HEK293 (cell line): Measurements from ENCODE around the gene LPAR2.

Experiments
- CTCF ChIA-PET: fragments of 350-600 bp; formaldehyde crosslinking; extraction: SDS; loops from one replicate; lab custom pipeline; 2021; ENCODE audit warnings: antibody characterized with exemption; lab: Yijun Ruan, JAX
- POLR2A ChIA-PET: fragments of 300-600 bp; formaldehyde crosslinking; extraction: SDS; loops from one replicate; lab custom pipeline; 2020; ENCODE audit warnings: antibody characterized with exemption, inconsistent platforms; lab: Yijun Ruan, JAX
- H3K27ac ChIP-seq: fragments of 200-500 bp; sonication (Bioruptor generic); 2 replicates; pipeline ENCODE4 v1.5.1; 2014; ENCODE audit warnings: low read depth, low read length, control low read depth, inconsistent platforms; ENCODE audit errors: extremely low read depth
- H3K36me3 ChIP-seq, 2 experiments: fragments of 200-500 bp in 1 of 2; sonication (Bioruptor generic) in 1 of 2; 1 replicate in 1 of 2; 2 replicates in 1 of 2; pipeline ENCODE4 v1.5.1; 2014 to 2017; ENCODE audit warnings: inconsistent platforms in 2 of 2, low read length in 2 of 2; ENCODE audit not compliant: control insufficient read depth in 2 of 2, insufficient read depth in 1 of 2
- H3K4me1 ChIP-seq: fragments of 200-500 bp; sonication (Bioruptor generic); 2 replicates; pipeline ENCODE4 v1.5.1; 2014; ENCODE audit warnings: mild to moderate bottlenecking, low read length, inconsistent platforms; ENCODE audit not compliant: control insufficient read depth, insufficient read depth
- H3K4me3 ChIP-seq: 2 replicates; pipeline ENCODE4 v1.5.1; 2011; ENCODE audit warnings: low read depth, mild to moderate bottlenecking, control low read depth, low read length, moderate library complexity
- H3K9me3 ChIP-seq: fragments of 200-500 bp; sonication (Bioruptor generic); 2 replicates; pipeline ENCODE4 v1.5.1; 2014; ENCODE audit warnings: low read depth, low read length, inconsistent platforms; ENCODE audit not compliant: control insufficient read depth, insufficient read depth
- BCL11B ChIP-seq: fragments of 450-650 bp; formaldehyde crosslinking; IDR thresholded peaks from 2 replicates; pipeline ENCODE4 v1.5.1; 2016; ENCODE audit warnings: low read depth, missing biosample characterization, missing genetic modification characterization
- EGR2 ChIP-seq: fragments of 450-650 bp; formaldehyde crosslinking; IDR thresholded peaks from 2 replicates; pipeline ENCODE4 v1.5.1; 2016; ENCODE audit warnings: low read depth, missing biosample characterization, missing genetic modification characterization
- GLIS1 ChIP-seq: fragments of 450-650 bp; formaldehyde crosslinking; IDR thresholded peaks from 2 replicates; pipeline ENCODE4 v1.5.1; 2016; ENCODE audit warnings: missing biosample characterization, missing genetic modification characterization
- GLIS2 ChIP-seq: fragments of 450-650 bp; formaldehyde crosslinking; IDR thresholded peaks from 2 replicates; pipeline ENCODE4 v1.5.1; 2016; ENCODE audit warnings: missing biosample characterization, missing genetic modification characterization
- SP2 ChIP-seq: fragments of 450-650 bp; formaldehyde crosslinking; IDR thresholded peaks from 2 replicates; pipeline ENCODE4 v1.5.1; 2016; ENCODE audit warnings: missing biosample characterization, missing genetic modification characterization
- ZBTB1 ChIP-seq: fragments of 450-650 bp; formaldehyde crosslinking; IDR thresholded peaks from 2 replicates; pipeline ENCODE4 v1.5.1; 2016; ENCODE audit warnings: missing biosample characterization, missing genetic modification characterization
- ZBTB7A ChIP-seq: fragments of 450-650 bp; formaldehyde crosslinking; IDR thresholded peaks from 2 replicates; pipeline ENCODE4 v1.5.1; 2016; ENCODE audit warnings: low read depth, missing biosample characterization, missing genetic modification characterization
- ZBTB8A ChIP-seq: fragments of 450-650 bp; formaldehyde crosslinking; IDR thresholded peaks from 2 replicates; pipeline ENCODE4 v1.5.1; 2016; ENCODE audit warnings: missing biosample characterization, missing genetic modification characterization
- ZIC2 ChIP-seq: fragments of 450-650 bp; formaldehyde crosslinking; IDR thresholded peaks from 2 replicates; pipeline ENCODE4 v1.5.1; 2016; ENCODE audit warnings: missing biosample characterization, missing genetic modification characterization
- ZNF146 ChIP-seq: fragments of 450-650 bp; formaldehyde crosslinking; IDR thresholded peaks from 2 replicates; pipeline ENCODE4 v1.5.1; 2016; ENCODE audit warnings: missing biosample characterization, missing genetic modification characterization
- ZNF221 ChIP-seq: fragments of 450-650 bp; formaldehyde crosslinking; IDR thresholded peaks from 2 replicates; pipeline ENCODE4 v1.5.1; 2017; ENCODE audit warnings: missing biosample characterization, missing genetic modification characterization, borderline replicate concordance
- ZNF335 ChIP-seq: fragments of 450-650 bp; formaldehyde crosslinking; conservative IDR thresholded peaks from 2 replicates; pipeline ENCODE4 v1.5.1; 2016; ENCODE audit warnings: missing biosample characterization, missing genetic modification characterization
- ZNF341 ChIP-seq: fragments of 450-650 bp; formaldehyde crosslinking; IDR thresholded peaks from 2 replicates; pipeline ENCODE4; 2016; ENCODE audit warnings: low read depth, missing biosample characterization, missing genetic modification characterization
- ZNF423 ChIP-seq: fragments of 450-650 bp; formaldehyde crosslinking; IDR thresholded peaks from 2 replicates; pipeline ENCODE4 v1.5.1; 2016; ENCODE audit warnings: missing biosample characterization, missing genetic modification characterization
- ZNF555 ChIP-seq: fragments of 450-650 bp; formaldehyde crosslinking; conservative IDR thresholded peaks from 2 replicates; pipeline ENCODE4 v1.5.1; 2017; ENCODE audit warnings: missing biosample characterization, mild to moderate bottlenecking, missing genetic modification characterization, inconsistent platforms
- ZNF560 ChIP-seq: fragments of 450-650 bp; formaldehyde crosslinking; IDR thresholded peaks from 2 replicates; pipeline ENCODE4 v1.5.1; 2017; ENCODE audit warnings: missing biosample characterization, missing genetic modification characterization, borderline replicate concordance
- ZNF76 ChIP-seq: fragments of 450-650 bp; formaldehyde crosslinking; IDR thresholded peaks from 2 replicates; pipeline ENCODE4; 2016; ENCODE audit warnings: low read depth, missing biosample characterization, missing genetic modification characterization, borderline replicate concordance
- ZNF768 ChIP-seq: fragments of 450-650 bp; formaldehyde crosslinking; IDR thresholded peaks from 2 replicates; pipeline ENCODE4 v1.5.1; 2018; ENCODE audit warnings: missing biosample characterization, mild to moderate bottlenecking, missing genetic modification characterization
- ZXDB ChIP-seq: fragments of 450-650 bp; formaldehyde crosslinking; IDR thresholded peaks from 2 replicates; pipeline ENCODE4 v1.5.1; 2016; ENCODE audit warnings: missing biosample characterization, missing genetic modification characterization
- TF ChIP-seq, protein P1 (sequence below): fragments of 450-650 bp; formaldehyde crosslinking; IDR thresholded peaks from 2 replicates; pipeline ENCODE4 v1.5.1; 2017; ENCODE audit warnings: missing biosample characterization, missing genetic modification characterization
- TF ChIP-seq, protein P2 (sequence below): fragments of 450-650 bp; formaldehyde crosslinking; IDR thresholded peaks from 2 replicates; pipeline ENCODE4 v1.5.1; 2016; ENCODE audit warnings: missing biosample characterization, missing genetic modification characterization
- TF ChIP-seq, protein P3 (sequence below): fragments of 450-650 bp; formaldehyde crosslinking; IDR thresholded peaks from 2 replicates; pipeline ENCODE4 v1.5.1; 2016; ENCODE audit warnings: missing biosample characterization, missing genetic modification characterization, borderline replicate concordance
- TF ChIP-seq, protein P4 (sequence below): fragments of 450-650 bp; formaldehyde crosslinking; IDR thresholded peaks from 2 replicates; pipeline ENCODE4 v1.5.1; 2016; ENCODE audit warnings: missing biosample characterization, missing genetic modification characterization

Gene LPAR2

DNA sequence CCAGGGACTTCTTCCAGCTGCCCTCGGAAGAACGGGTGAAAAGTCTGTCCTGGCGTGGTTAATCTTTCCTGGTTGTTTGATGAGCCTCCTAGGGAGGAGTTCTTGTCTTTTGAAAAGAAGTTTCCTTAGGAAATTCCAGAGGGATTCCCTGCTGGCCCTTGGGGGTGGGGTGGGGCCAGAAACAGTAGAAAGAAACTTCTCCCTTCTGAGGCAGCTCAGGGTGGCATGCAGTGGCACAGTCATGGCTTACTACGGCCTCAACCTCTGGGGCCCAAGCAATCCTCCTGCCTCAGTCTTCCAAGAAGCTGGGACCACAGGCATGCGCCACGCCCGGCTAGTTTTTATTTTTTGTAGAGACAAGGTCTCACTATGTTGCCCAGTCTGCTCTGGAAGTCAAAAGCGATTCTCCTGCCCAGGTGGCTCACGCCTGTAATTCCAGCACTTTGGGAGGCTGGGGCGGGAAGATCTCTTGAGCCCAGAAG lies 42.1 kb upstream of the LPAR2 start (continued):
- TF ChIP-seq ZNF423 (no peak), ZNF768 (tag by site-specific recombination) (no peak), ZBTB7A (tag by site-specific recombination) (no peak), ZNF221 (tag by site-specific recombination) (no peak), ZNF555 (tag by site-specific recombination) (no peak)
- TF ChIP-seq, protein P1, sequence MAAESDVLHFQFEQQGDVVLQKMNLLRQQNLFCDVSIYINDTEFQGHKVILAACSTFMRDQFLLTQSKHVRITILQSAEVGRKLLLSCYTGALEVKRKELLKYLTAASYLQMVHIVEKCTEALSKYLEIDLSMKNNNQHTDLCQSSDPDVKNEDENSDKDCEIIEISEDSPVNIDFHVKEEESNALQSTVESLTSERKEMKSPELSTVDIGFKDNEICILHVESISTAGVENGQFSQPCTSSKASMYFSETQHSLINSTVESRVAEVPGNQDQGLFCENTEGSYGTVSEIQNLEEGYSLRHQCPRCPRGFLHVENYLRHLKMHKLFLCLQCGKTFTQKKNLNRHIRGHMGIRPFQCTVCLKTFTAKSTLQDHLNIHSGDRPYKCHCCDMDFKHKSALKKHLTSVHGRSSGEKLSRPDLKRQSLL: no peak

DNA sequence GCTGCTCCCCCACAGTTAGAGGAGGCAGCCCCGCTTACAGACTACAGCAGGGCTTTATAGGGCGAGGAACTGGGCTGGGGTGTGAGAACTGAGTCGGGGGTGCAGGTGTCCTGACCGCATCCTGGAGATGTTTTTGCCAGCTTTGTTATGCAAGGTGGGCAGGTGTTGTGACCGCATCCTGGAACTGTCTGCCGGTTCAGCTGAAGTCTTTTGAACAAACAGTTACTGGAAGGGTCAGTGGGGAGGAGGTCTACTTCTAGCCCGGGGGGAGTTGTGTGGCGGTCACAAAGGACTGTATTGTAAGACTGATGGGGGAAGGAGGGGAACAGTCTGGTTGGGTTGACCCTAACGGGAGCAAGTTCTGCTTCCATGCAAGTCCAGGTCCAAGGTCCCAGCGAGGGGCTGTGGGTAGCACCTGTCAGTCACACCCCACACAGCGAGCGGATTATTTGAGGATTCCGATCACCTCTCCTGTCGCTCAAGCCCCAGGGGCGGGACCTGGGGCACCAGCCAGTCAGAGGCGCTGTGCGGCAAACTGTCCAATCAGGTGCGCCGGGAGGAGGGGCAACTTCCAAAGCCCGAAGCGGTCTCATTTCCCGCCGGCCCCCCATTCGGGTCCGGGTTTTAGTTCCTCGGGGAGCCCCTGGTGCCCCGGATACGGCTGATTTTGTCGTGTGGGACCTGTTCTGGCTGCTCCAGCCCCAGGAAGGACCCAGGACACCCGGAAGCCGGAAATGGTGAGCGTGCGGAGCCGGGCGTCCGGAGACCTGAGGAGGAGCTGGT lies 40.4 kb upstream of the LPAR2 start, which contains the start of gene ZNF101:
Gene ZNF101 (plus strand): TSS at position 610 of the 783 bp plus-strand sequence. CDS start 125 bp downstream, at position 735.
- peak within 1 kb of the TSS; percentile 62; the same call in 1 of the 2 replicates for H3K27ac ChIP-seq
- H3K36me3 ChIP-seq: peaks cover 9 to 14% of the 10 kb centered on the region in 2 experiments; a peak in 2 of 3 replicates
- POLR2A ChIA-PET: interaction anchor here (0.6 to 2.3 kb wide), 8 partner anchors 18 to 384 kb away, joined by 3 to 8 read pairs (median 3); partner anchors contain the start of genes ZNF14, ZNF253, ZNF506 and ZNF93
- peak within 1 kb of the TSS; percentile 81 for H3K4me3 ChIP-seq
- no peaks in the 10 kb centered on the region for H3K9me3 ChIP-seq
- H3K4me1 ChIP-seq: no peaks in the 10 kb centered on the region
- CTCF ChIA-PET: interaction anchor here (0.6 kb wide), 1 partner anchor 224 kb away, joined by 3 read pairs; no protein-coding TSS in a partner anchor
- TF ChIP-seq, protein P2, sequence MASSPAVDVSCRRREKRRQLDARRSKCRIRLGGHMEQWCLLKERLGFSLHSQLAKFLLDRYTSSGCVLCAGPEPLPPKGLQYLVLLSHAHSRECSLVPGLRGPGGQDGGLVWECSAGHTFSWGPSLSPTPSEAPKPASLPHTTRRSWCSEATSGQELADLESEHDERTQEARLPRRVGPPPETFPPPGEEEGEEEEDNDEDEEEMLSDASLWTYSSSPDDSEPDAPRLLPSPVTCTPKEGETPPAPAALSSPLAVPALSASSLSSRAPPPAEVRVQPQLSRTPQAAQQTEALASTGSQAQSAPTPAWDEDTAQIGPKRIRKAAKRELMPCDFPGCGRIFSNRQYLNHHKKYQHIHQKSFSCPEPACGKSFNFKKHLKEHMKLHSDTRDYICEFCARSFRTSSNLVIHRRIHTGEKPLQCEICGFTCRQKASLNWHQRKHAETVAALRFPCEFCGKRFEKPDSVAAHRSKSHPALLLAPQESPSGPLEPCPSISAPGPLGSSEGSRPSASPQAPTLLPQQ: 0 out of 2 replicates have a peak, but pooled peaks have one; percentile 21
- TF ChIP-seq SP2 (tag by site-specific recombination): peak; percentile 90
- TF ChIP-seq ZNF560 (tag by site-specific recombination): 0 out of 2 replicates have a peak, but pooled peaks have one; percentile 41
- no peak for TF ChIP-seq ZNF146 (tag by site-specific recombination)
- no peak for TF ChIP-seq BCL11B
- peak; percentile 38; the same call in 1 of the 2 replicates for TF ChIP-seq ZNF76
- no peak; the same call in 1 of the 2 replicates for TF ChIP-seq ZIC2
- peak; percentile 17; the same call in 1 of the 2 replicates for TF ChIP-seq EGR2
- TF ChIP-seq, protein P3, sequence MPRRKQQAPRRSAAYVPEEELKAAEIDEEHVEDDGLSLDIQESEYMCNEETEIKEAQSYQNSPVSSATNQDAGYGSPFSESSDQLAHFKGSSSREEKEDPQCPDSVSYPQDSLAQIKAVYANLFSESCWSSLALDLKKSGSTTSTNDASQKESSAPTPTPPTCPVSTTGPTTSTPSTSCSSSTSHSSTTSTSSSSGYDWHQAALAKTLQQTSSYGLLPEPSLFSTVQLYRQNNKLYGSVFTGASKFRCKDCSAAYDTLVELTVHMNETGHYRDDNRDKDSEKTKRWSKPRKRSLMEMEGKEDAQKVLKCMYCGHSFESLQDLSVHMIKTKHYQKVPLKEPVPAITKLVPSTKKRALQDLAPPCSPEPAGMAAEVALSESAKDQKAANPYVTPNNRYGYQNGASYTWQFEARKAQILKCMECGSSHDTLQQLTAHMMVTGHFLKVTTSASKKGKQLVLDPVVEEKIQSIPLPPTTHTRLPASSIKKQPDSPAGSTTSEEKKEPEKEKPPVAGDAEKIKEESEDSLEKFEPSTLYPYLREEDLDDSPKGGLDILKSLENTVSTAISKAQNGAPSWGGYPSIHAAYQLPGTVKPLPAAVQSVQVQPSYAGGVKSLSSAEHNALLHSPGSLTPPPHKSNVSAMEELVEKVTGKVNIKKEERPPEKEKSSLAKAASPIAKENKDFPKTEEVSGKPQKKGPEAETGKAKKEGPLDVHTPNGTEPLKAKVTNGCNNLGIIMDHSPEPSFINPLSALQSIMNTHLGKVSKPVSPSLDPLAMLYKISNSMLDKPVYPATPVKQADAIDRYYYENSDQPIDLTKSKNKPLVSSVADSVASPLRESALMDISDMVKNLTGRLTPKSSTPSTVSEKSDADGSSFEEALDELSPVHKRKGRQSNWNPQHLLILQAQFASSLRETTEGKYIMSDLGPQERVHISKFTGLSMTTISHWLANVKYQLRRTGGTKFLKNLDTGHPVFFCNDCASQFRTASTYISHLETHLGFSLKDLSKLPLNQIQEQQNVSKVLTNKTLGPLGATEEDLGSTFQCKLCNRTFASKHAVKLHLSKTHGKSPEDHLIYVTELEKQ (tag by site-specific recombination): 0 out of 2 replicates have a peak, but pooled peaks have one; percentile 39
- TF ChIP-seq GLIS1: peak; percentile 49
- TF ChIP-seq ZBTB8A (tag by site-specific recombination): 0 out of 2 replicates have a peak, but pooled peaks have one; percentile 11
- peak; percentile 65; the same call in 1 of the 2 replicates for TF ChIP-seq ZXDB (tag by site-specific recombination)
- no peak for TF ChIP-seq ZBTB1 (tag by site-specific recombination)
- peak; percentile 78 for TF ChIP-seq GLIS2 (tag by site-specific recombination)
- TF ChIP-seq, protein P4, sequence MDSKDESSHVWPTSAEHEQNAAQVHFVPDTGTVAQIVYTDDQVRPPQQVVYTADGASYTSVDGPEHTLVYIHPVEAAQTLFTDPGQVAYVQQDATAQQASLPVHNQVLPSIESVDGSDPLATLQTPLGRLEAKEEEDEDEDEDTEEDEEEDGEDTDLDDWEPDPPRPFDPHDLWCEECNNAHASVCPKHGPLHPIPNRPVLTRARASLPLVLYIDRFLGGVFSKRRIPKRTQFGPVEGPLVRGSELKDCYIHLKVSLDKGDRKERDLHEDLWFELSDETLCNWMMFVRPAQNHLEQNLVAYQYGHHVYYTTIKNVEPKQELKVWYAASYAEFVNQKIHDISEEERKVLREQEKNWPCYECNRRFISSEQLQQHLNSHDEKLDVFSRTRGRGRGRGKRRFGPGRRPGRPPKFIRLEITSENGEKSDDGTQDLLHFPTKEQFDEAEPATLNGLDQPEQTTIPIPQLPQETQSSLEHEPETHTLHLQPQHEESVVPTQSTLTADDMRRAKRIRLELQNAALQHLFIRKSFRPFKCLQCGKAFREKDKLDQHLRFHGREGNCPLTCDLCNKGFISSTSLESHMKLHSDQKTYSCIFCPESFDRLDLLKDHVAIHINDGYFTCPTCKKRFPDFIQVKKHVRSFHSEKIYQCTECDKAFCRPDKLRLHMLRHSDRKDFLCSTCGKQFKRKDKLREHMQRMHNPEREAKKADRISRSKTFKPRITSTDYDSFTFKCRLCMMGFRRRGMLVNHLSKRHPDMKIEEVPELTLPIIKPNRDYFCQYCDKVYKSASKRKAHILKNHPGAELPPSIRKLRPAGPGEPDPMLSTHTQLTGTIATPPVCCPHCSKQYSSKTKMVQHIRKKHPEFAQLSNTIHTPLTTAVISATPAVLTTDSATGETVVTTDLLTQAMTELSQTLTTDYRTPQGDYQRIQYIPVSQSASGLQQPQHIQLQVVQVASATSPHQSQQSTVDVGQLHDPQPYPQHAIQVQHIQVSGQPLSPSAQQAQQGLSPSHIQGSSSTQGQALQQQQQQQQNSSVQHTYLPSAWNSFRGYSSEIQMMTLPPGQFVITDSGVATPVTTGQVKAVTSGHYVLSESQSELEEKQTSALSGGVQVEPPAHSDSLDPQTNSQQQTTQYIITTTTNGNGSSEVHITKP (tag by site-specific recombination): peak; percentile 99
- 0 out of 2 replicates have a peak, but pooled peaks have one; percentile 14 for TF ChIP-seq ZNF341 (tag by site-specific recombination)
- peak; percentile 34; the same call in 1 of the 2 replicates for TF ChIP-seq ZNF335 (tag by site-specific recombination)
